ENCODE data around the gene CEP72. TPM values are rescaled to one million over a fixed set of nuclear protein-coding genes. Genes with fewer than 3 reads are reported as not detected.
"Not testable (repeated sequence)": the region's sequence is repeated elsewhere in the genome, so short reads cannot be mapped to it uniquely, and the experiment has no call there.

Gene CEP72
- total and polyA plus RNA-seq, 11 donors, result 0.58 to 4.1 (median 1.6) TPM

DNA sequence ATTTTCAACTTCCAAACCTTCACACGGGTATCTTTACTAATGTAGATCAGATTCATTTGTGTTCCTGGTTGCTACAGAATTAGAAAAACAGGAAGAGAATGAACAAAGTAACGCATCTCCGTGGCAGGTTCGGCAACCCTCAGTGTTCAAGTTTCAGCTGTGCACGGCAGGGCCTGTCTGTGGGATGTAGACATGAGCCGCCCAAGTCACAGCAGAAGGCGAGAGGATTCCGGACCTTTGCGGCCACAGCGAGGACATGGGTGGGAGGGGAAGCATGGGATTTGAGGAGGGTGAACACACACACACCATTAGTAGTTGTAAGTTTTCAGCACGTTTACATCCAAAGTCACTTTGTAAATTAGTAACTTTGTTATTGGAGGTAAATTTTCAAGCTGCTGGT, 31.7 kb upstream of the CEP72 start:
- H3K27me3 ChIP-seq, result peaks cover 0 to 43% (median 9%) of the 10 kb centered on the region in 9 donors
- 51 to 59% (median 53%) methylated on average over 11 of the region's 11 CpGs for WGBS, 4 donors
- no peak for ATAC-seq

DNA sequence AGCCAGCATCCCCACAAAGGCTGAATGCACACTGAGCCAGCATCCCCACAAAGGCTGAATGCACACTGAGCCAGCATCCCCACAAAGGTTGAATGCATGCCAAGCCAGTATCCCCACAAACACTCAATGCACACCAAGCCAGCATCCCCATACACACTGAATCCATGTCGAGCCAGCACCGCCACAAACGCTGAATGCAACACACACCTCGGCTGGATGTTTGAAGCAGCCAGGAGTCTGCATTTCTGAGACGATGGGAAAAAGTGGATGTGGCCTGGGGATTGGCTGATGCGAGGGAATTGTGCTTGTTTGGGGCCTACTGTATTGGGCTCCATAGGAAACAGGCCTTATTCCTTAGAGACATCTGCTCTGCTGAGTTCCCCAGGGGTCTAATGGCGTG, 30.9 kb upstream of the CEP72 start:
- peaks cover 0 to 25% (median 16%) of the 10 kb centered on the region in 12 donors for H3K9me3 ChIP-seq
- H3K36me3 ChIP-seq, result no peaks in the 10 kb centered on the region
- H3K4me3 ChIP-seq, result no peak overlapping the region
- DNase-seq (no peak), ATAC-seq (no peak)
- TF ChIP-seq, protein P1, sequence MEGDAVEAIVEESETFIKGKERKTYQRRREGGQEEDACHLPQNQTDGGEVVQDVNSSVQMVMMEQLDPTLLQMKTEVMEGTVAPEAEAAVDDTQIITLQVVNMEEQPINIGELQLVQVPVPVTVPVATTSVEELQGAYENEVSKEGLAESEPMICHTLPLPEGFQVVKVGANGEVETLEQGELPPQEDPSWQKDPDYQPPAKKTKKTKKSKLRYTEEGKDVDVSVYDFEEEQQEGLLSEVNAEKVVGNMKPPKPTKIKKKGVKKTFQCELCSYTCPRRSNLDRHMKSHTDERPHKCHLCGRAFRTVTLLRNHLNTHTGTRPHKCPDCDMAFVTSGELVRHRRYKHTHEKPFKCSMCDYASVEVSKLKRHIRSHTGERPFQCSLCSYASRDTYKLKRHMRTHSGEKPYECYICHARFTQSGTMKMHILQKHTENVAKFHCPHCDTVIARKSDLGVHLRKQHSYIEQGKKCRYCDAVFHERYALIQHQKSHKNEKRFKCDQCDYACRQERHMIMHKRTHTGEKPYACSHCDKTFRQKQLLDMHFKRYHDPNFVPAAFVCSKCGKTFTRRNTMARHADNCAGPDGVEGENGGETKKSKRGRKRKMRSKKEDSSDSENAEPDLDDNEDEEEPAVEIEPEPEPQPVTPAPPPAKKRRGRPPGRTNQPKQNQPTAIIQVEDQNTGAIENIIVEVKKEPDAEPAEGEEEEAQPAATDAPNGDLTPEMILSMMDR (IDR thresholded peaks at IDR 0.05), result no peak
- TF ChIP-seq POLR2A (IDR thresholded peaks at IDR 0.05), result no peak
- 76 to 79% (median 79%) methylated on average over 7 of the region's 7 CpGs for WGBS, 4 donors
- H3K27ac ChIP-seq, result no peak overlapping the region
- no peaks in the 10 kb centered on the region for H3K4me1 ChIP-seq
- peaks cover 0 to 43% (median 9%) of the 10 kb centered on the region in 9 donors for H3K27me3 ChIP-seq
- intact Hi-C loops (cut with DNase I), result no loop called here

More for the DNA sequence above, 31.7 kb upstream of the CEP72 start:
- intact Hi-C loops (cut with DNase I), result no loop called here
- TF ChIP-seq, protein P1 (IDR thresholded peaks at IDR 0.05), result no peak
- TF ChIP-seq POLR2A (IDR thresholded peaks at IDR 0.05), result no peak
- H3K36me3 ChIP-seq, result no peaks in the 10 kb centered on the region
- no peak overlapping the region for H3K27ac ChIP-seq
- H3K4me3 ChIP-seq, result no peak overlapping the region
- no peak for DNase-seq
- peaks cover 0 to 34% (median 22%) of the 10 kb centered on the region in 12 donors for H3K9me3 ChIP-seq
- H3K4me1 ChIP-seq, result no peaks in the 10 kb centered on the region

DNA sequence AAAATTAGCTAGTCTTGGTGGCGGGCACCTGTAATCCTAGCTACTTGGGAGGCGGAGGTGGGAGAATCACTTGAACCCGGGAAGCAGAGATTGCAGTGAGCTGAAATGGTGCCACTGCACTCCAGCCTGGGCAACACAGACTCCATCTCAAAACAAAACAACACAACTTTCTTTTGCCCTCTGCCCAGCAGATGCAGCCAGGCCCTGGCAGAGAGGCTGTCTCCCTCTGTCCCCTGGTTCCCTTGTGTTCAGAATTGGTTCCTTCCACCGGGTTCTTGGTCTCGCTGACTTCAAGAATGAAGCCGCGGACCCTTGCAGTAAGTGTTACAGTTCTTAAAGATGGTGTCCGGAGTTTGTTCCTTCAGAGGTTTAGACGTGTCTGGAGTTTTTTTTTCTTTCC, 30.2 kb upstream of the CEP72 start:
- intact Hi-C loops (cut with DNase I), result no loop called here
- Histone ChIP-seq H3K4me1 (no peaks in the 10 kb centered on the region), H3K27ac (no peak overlapping the region), H3K27me3 (peaks cover 0 to 46% (median 9%) of the 10 kb centered on the region in 9 donors), H3K4me3 (no peak overlapping the region), H3K36me3 (no peaks in the 10 kb centered on the region), H3K9me3 (peaks cover 0 to 18% (median 11%) of the 10 kb centered on the region in 12 donors)
- DNase-seq, result no peak
- WGBS, 4 donors, result 85 to 92% (median 90%) methylated on average over 9 of the region's 9 CpGs
- ATAC-seq, result no peak
- TF ChIP-seq, protein P1 (IDR thresholded peaks at IDR 0.05), result no peak
- TF ChIP-seq POLR2A (IDR thresholded peaks at IDR 0.05), result no peak

DNA sequence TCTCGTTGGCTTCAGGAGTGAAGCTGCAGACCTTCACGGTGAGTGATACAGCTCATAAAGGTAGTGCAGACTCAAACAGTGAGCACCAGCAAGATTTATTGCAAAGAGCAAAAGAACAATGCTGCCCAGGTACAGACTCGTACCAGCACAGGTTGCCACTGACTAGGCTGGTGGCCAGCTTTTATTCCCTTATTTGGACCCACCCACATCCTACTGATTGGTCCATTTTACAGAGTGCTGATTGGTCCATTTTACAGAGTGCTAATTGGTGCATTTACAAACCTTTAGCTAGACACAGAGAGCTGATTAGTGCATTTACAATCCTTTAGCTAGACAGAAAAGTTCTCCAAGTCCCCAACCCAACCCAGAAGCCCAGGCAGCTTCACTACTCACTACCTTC, 29.7 kb upstream of the CEP72 start:
- H3K4me1 ChIP-seq; H3K27ac ChIP-seq; H3K36me3 ChIP-seq; ATAC-seq; DNase-seq; H3K4me3 ChIP-seq; intact Hi-C loops (cut with DNase I): not testable (repeated sequence)
- Histone ChIP-seq H3K9me3 (peaks cover 0 to 13% (median 6%) of the 10 kb centered on the region in 12 donors), H3K27me3 (peaks cover 0 to 46% (median 9%) of the 10 kb centered on the region in 9 donors)
- 74 to 86% (median 81%) methylated on average over 3 of the region's 3 CpGs for WGBS, 4 donors

All from heart left ventricle (tissue), 16 donors.